HL-60 (cell line): Measurements from ENCODE around the gene LYSMD3.

ENCODE experiments used
- DNase-seq, 2 experiments: peaks; one replicate each; pipeline ENCODE4 v3.0.0-alpha.2; 2010 to 2020; ENCODE audit warnings: low read depth in 1 of 2, low spot score in 1 of 2
- H3K27ac ChIP-seq: fragments of 250-450 bp; sonication (Bioruptor Pico); replicated peaks from 2 replicates; pipeline ENCODE4 v1.5.1; 2020; ENCODE audit warnings: mild to moderate bottlenecking, moderate library complexity
- H3K27me3 ChIP-seq: fragments of 250-450 bp; sonication (Bioruptor Pico); 2 replicates; pipeline ENCODE4 v1.5.1; 2021; ENCODE audit warnings: mild to moderate bottlenecking, moderate library complexity; ENCODE audit not compliant: insufficient read depth, poor library complexity, severe bottlenecking
- H3K4me3 ChIP-seq: replicated peaks from 2 replicates; pipeline ENCODE4 v1.5.1; 2011; ENCODE audit warnings: mild to moderate bottlenecking, control low read depth, low read length; ENCODE audit not compliant: insufficient read depth
- GABPA ChIP-seq: IDR thresholded peaks from 2 replicates; pipeline ENCODE4 v1.6.1; 2012; ENCODE audit warnings: low read depth
- POLR2AphosphoS5 ChIP-seq: IDR thresholded peaks from 2 replicates; pipeline ENCODE4 v1.6.1; 2012; ENCODE audit warnings: low read depth
- REST ChIP-seq: IDR thresholded peaks from 2 replicates; pipeline ENCODE4 v1.6.1; 2012; ENCODE audit warnings: low read depth; ENCODE audit not compliant: insufficient replicate concordance
- SPI1 ChIP-seq: IDR thresholded peaks from 2 replicates; pipeline ENCODE4 v1.6.1; 2012; ENCODE audit warnings: low read depth, mild to moderate bottlenecking, borderline replicate concordance
- TF ChIP-seq, protein P1 (sequence below): IDR thresholded peaks from one replicate; pipeline ENCODE4 v1.5.1; 2011; ENCODE audit warnings: low read length, control low read depth, inconsistent platforms; ENCODE audit not compliant: insufficient read depth

The LYSMD3 gene

GRCh38 chr5:90549223-90549622 lies 19.8 kb upstream of the LYSMD3 start:
- no peak overlapping the region for H3K27ac ChIP-seq
- no peak overlapping the region for H3K4me3 ChIP-seq
- H3K27me3 ChIP-seq = no peaks in the 10 kb centered on the region
- TF ChIP-seq, protein P1, sequence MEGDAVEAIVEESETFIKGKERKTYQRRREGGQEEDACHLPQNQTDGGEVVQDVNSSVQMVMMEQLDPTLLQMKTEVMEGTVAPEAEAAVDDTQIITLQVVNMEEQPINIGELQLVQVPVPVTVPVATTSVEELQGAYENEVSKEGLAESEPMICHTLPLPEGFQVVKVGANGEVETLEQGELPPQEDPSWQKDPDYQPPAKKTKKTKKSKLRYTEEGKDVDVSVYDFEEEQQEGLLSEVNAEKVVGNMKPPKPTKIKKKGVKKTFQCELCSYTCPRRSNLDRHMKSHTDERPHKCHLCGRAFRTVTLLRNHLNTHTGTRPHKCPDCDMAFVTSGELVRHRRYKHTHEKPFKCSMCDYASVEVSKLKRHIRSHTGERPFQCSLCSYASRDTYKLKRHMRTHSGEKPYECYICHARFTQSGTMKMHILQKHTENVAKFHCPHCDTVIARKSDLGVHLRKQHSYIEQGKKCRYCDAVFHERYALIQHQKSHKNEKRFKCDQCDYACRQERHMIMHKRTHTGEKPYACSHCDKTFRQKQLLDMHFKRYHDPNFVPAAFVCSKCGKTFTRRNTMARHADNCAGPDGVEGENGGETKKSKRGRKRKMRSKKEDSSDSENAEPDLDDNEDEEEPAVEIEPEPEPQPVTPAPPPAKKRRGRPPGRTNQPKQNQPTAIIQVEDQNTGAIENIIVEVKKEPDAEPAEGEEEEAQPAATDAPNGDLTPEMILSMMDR = no peak
- TF ChIP-seq GABPA (no peak), REST (no peak), SPI1 (no peak), POLR2AphosphoS5 (no peak)
- DNase-seq = no peak

GRCh38 chr5:90548069-90548593 lies 18.7 kb upstream of the LYSMD3 start:
- H3K27ac ChIP-seq = no peak overlapping the region
- no peaks in the 10 kb centered on the region for H3K27me3 ChIP-seq
- no peak for DNase-seq
- no peak for TF ChIP-seq GABPA
- TF ChIP-seq, protein P1 = no peak
- H3K4me3 ChIP-seq = no peak overlapping the region

- DNase-seq = no peak
- no peak for TF ChIP-seq SPI1
- no peak for TF ChIP-seq REST
- TF ChIP-seq, protein P1 = no peak
- no peak for TF ChIP-seq POLR2AphosphoS5
- no peak for TF ChIP-seq GABPA
- Histone ChIP-seq H3K27me3 (no peaks in the 10 kb centered on the region), H3K4me3 (no peak overlapping the region), H3K27ac (no peak overlapping the region)
Observed at GRCh38 chr5:90547072-90547536, 17.7 kb upstream of the LYSMD3 start.

DNA sequence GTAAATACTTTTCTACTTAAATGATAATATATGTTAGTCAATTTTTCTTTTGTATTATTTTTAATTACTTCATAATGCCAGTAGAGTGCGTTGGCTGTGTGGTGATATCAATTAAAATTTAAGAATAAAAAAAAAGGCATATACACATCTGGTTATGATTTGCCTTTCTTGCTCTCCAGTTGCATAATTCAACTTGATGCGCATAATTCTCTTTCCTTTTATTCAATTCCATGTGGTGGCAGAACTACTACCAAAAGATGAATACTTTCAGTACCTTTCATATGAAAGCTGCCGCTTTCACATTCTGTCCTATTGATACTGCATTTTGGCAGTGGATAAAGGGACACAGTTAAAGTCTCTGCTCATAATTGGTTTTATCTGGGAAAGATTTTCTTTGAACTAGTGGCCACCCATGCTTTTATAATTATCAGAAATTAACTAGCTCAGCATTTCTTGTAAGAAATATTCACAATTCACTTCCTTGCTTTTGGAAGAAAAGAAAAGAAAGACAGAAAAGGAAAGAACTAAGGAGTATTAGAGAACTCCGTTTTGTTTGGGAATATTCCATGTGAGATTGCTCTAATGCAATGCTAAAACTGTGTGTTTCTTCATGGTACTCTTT lies 16.9 kb upstream of the LYSMD3 start:
- Histone ChIP-seq H3K27me3 (no peaks in the 10 kb centered on the region), H3K4me3 (no peak overlapping the region), H3K27ac (no peak overlapping the region)
- DNase-seq = no peak
- no peak for TF ChIP-seq SPI1
- no peak for TF ChIP-seq GABPA
- TF ChIP-seq, protein P1 = no peak
- TF ChIP-seq POLR2AphosphoS5 = no peak
- TF ChIP-seq REST = no peak
